H4 (cell line): ENCODE results near the gene RAB44. TPM values are rescaled to one million over a fixed set of nuclear protein-coding genes. Genes with fewer than 3 reads are reported as not detected.
A peak's percentile ranks its signal among the peaks of the same experiment; 100 is the strongest.
"Not testable (repeated sequence)": the region's sequence is repeated elsewhere in the genome, so short reads cannot be mapped to it uniquely, and the experiment has no call there.

Source experiments
- DNase-seq: peaks from one replicate; pipeline ENCODE4 v3.0.0-alpha.2; 2015; ENCODE audit warnings: low spot score
- total RNA-seq: library from RNA; depleted of rRNA; stranded (reverse); fragments of >200 nt; shearing (Covaris generic); gene quantifications from 2 replicates; pipeline ENCODE4 v1.2.3, GENCODE V29; 2014

Gene RAB44
- total RNA-seq, 1 experiment from 2014 or later, result not detected

GRCh38 chr6:36706339-36706738 is 8.7 kb downstream of the RAB44 start:
- no peak for DNase-seq

- no peak for DNase-seq
Observed at GRCh38 chr6:36712816-36713215, 15.2 kb downstream of the RAB44 start.

GRCh38 chr6:36713846-36714245 is 16.2 kb downstream of the RAB44 start:
- no peak for DNase-seq

GRCh38 chr6:36714511-36714910 is 16.9 kb downstream of the RAB44 start:
- DNase-seq, result no peak

GRCh38 chr6:36715469-36715868 is 17.8 kb downstream of the RAB44 start:
- DNase-seq, result no peak

- DNase-seq, result no peak
Observed at GRCh38 chr6:36716476-36717093, 19.0 kb downstream of the RAB44 start.

- DNase-seq, result no peak
Observed at GRCh38 chr6:36717231-36717825, 19.7 kb downstream of the RAB44 start.

GRCh38 chr6:36717871-36718540 is 20.4 kb downstream of the RAB44 start:
- DNase-seq, result no peak

GRCh38 chr6:36718560-36718959 is 20.9 kb downstream of the RAB44 start:
- DNase-seq, result no peak

GRCh38 chr6:36719126-36719525 is 21.5 kb downstream of the RAB44 start:
- DNase-seq, result no peak

- DNase-seq, result no peak
Observed at GRCh38 chr6:36720251-36721141, 22.9 kb downstream of the RAB44 start.

- no peak for DNase-seq
Observed at GRCh38 chr6:36721369-36722140, 23.9 kb downstream of the RAB44 start.

- DNase-seq, result no peak
Observed at GRCh38 chr6:36722365-36722764, 24.7 kb downstream of the RAB44 start.

GRCh38 chr6:36722879-36723278 is 25.3 kb downstream of the RAB44 start:
- DNase-seq, result no peak

- not testable (repeated sequence) for DNase-seq
Observed at GRCh38 chr6:36723992-36724391, 26.4 kb downstream of the RAB44 start.

GRCh38 chr6:36724514-36725390 is 27.1 kb downstream of the RAB44 start:
- peak; percentile 59 for DNase-seq

- DNase-seq, result no peak
Observed at GRCh38 chr6:36725581-36725980, 28.0 kb downstream of the RAB44 start.

GRCh38 chr6:36727505-36728021 is 29.9 kb downstream of the RAB44 start:
- peak; percentile 51 for DNase-seq

- DNase-seq, result no peak
Observed at GRCh38 chr6:36728289-36729160, 30.9 kb downstream of the RAB44 start.
